ENCODE data around the gene HMCN2.

HMCN2 gene

GRCh38 chr9:130308081-130308571 is 42.6 kb downstream of the HMCN2 start:
- Histone ChIP-seq H3K9me3 (ENCODE audit: low read depth, low read length) (no peaks in the 10 kb centered on the region), H3K9ac (ENCODE audit: insufficient read length) (no peak overlapping the region), H3K36me3 (ENCODE audit: insufficient read depth, low read length) (no peaks in the 10 kb centered on the region), H3K27ac (no peak overlapping the region), H3K4me3 (no peak overlapping the region)
- TF ChIP-seq FOXP2 (optimal IDR thresholded peaks at IDR 0.05; ENCODE audit: control extremely low read depth, extremely low read length, insufficient read depth) (no peak), EZH2 (IDR thresholded peaks at IDR 0.05) (no peak), POLR2AphosphoS5 (IDR thresholded peaks at IDR 0.05; ENCODE audit: borderline replicate concordance, low read depth, low read length) (no peak)
- no peak for DNase-seq (ENCODE audit: low read depth, low spot score)

- H3K4me3 ChIP-seq: no peak overlapping the region
- no peak overlapping the region for H3K27ac ChIP-seq
- no peak overlapping the region for H3K9ac ChIP-seq (ENCODE audit: insufficient read length)
- no peak for TF ChIP-seq EZH2 (IDR thresholded peaks at IDR 0.05)
- TF ChIP-seq POLR2AphosphoS5 (IDR thresholded peaks at IDR 0.05; ENCODE audit: borderline replicate concordance, low read depth, low read length): no peak
- no peak for TF ChIP-seq FOXP2 (optimal IDR thresholded peaks at IDR 0.05; ENCODE audit: control extremely low read depth, extremely low read length, insufficient read depth)
- DNase-seq (ENCODE audit: low read depth, low spot score): no peak
- H3K9me3 ChIP-seq (ENCODE audit: low read depth, low read length): no peaks in the 10 kb centered on the region
- no peaks in the 10 kb centered on the region for H3K36me3 ChIP-seq (ENCODE audit: insufficient read depth, low read length)
Observed at GRCh38 chr9:130309689-130310455, 44.3 kb downstream of the HMCN2 start.

- DNase-seq (ENCODE audit: low read depth, low spot score): no peak
Observed at GRCh38 chr9:130310456-130310855, 44.9 kb downstream of the HMCN2 start.

GRCh38 chr9:130311003-130311402 is 45.4 kb downstream of the HMCN2 start:
- H3K4me3 ChIP-seq: no peak overlapping the region
- no peak for DNase-seq (ENCODE audit: low read depth, low spot score)
- no peaks in the 10 kb centered on the region for H3K9me3 ChIP-seq (ENCODE audit: low read depth, low read length)
- H3K27ac ChIP-seq: no peak overlapping the region
- no peak overlapping the region for H3K9ac ChIP-seq (ENCODE audit: insufficient read length)
- no peaks in the 10 kb centered on the region for H3K36me3 ChIP-seq (ENCODE audit: insufficient read depth, low read length)
- TF ChIP-seq EZH2 (IDR thresholded peaks at IDR 0.05): no peak
- no peak for TF ChIP-seq FOXP2 (optimal IDR thresholded peaks at IDR 0.05; ENCODE audit: control extremely low read depth, extremely low read length, insufficient read depth)
- TF ChIP-seq POLR2AphosphoS5 (IDR thresholded peaks at IDR 0.05; ENCODE audit: borderline replicate concordance, low read depth, low read length): no peak

More at GRCh38 chr9:130310456-130310855, 44.9 kb downstream of the HMCN2 start:
- no peaks in the 10 kb centered on the region for H3K9me3 ChIP-seq (ENCODE audit: low read depth, low read length)
- TF ChIP-seq EZH2 (IDR thresholded peaks at IDR 0.05) (no peak), POLR2AphosphoS5 (IDR thresholded peaks at IDR 0.05; ENCODE audit: borderline replicate concordance, low read depth, low read length) (no peak), FOXP2 (optimal IDR thresholded peaks at IDR 0.05; ENCODE audit: control extremely low read depth, extremely low read length, insufficient read depth) (no peak)
- no peaks in the 10 kb centered on the region for H3K36me3 ChIP-seq (ENCODE audit: insufficient read depth, low read length)
- H3K27ac ChIP-seq: no peak overlapping the region
- no peak overlapping the region for H3K4me3 ChIP-seq
- no peak overlapping the region for H3K9ac ChIP-seq (ENCODE audit: insufficient read length)

GRCh38 chr9:130311408-130312140 is 46.0 kb downstream of the HMCN2 start:
- Histone ChIP-seq H3K9me3 (ENCODE audit: low read depth, low read length) (no peaks in the 10 kb centered on the region), H3K27ac (no peak overlapping the region), H3K9ac (ENCODE audit: insufficient read length) (no peak overlapping the region), H3K4me3 (no peak overlapping the region), H3K36me3 (ENCODE audit: insufficient read depth, low read length) (no peaks in the 10 kb centered on the region)
- TF ChIP-seq EZH2 (IDR thresholded peaks at IDR 0.05) (no peak), POLR2AphosphoS5 (IDR thresholded peaks at IDR 0.05; ENCODE audit: borderline replicate concordance, low read depth, low read length) (no peak), FOXP2 (optimal IDR thresholded peaks at IDR 0.05; ENCODE audit: control extremely low read depth, extremely low read length, insufficient read depth) (no peak)
- DNase-seq (ENCODE audit: low read depth, low spot score): no peak

GRCh38 chr9:130313103-130313858 is 47.7 kb downstream of the HMCN2 start:
- Histone ChIP-seq H3K9me3 (ENCODE audit: low read depth, low read length) (no peaks in the 10 kb centered on the region), H3K4me3 (no peak overlapping the region), H3K9ac (ENCODE audit: insufficient read length) (no peak overlapping the region), H3K36me3 (ENCODE audit: insufficient read depth, low read length) (no peaks in the 10 kb centered on the region), H3K27ac (no peak overlapping the region)
- DNase-seq (ENCODE audit: low read depth, low spot score): no peak
- TF ChIP-seq EZH2 (IDR thresholded peaks at IDR 0.05) (no peak), POLR2AphosphoS5 (IDR thresholded peaks at IDR 0.05; ENCODE audit: borderline replicate concordance, low read depth, low read length) (no peak), FOXP2 (optimal IDR thresholded peaks at IDR 0.05; ENCODE audit: control extremely low read depth, extremely low read length, insufficient read depth) (no peak)

GRCh38 chr9:130315446-130316226 is 50.1 kb downstream of the HMCN2 start:
- no peak overlapping the region for H3K9ac ChIP-seq (ENCODE audit: insufficient read length)

More at GRCh38 chr9:130315446-130316226, 50.1 kb downstream of the HMCN2 start:
- TF ChIP-seq EZH2 (IDR thresholded peaks at IDR 0.05) (no peak), POLR2AphosphoS5 (IDR thresholded peaks at IDR 0.05; ENCODE audit: borderline replicate concordance, low read depth, low read length) (no peak), FOXP2 (optimal IDR thresholded peaks at IDR 0.05; ENCODE audit: control extremely low read depth, extremely low read length, insufficient read depth) (no peak)
- DNase-seq (ENCODE audit: low read depth, low spot score): no peak
- Histone ChIP-seq H3K36me3 (ENCODE audit: insufficient read depth, low read length) (no peaks in the 10 kb centered on the region), H3K9me3 (ENCODE audit: low read depth, low read length) (no peaks in the 10 kb centered on the region), H3K27ac (no peak overlapping the region), H3K4me3 (no peak overlapping the region)
